Activated naive CD8-positive, alpha-beta T cell (primary cell): ENCODE results near the gene EDN2.

Source experiments
- H3K27ac Mint-ChIP-seq: one replicate; pipeline ENCODE4 v1.8.0; 2021; ENCODE audit warnings: mixed read lengths
- H3K27me3 Mint-ChIP-seq: one replicate; pipeline ENCODE4 v1.8.0; 2021; ENCODE audit warnings: mixed read lengths
- H3K36me3 Mint-ChIP-seq: one replicate; pipeline ENCODE4 v1.8.0; 2021; ENCODE audit warnings: mixed read lengths
- H3K4me1 Mint-ChIP-seq: one replicate; pipeline ENCODE4 v1.8.0; 2021; ENCODE audit warnings: low read depth, mixed read lengths
- H3K4me3 Mint-ChIP-seq: one replicate; pipeline ENCODE4 v1.8.0; 2021; ENCODE audit warnings: mild to moderate bottlenecking, mixed read lengths
- H3K9me3 Mint-ChIP-seq: one replicate; pipeline ENCODE4 v1.8.0; 2021; ENCODE audit warnings: low read depth, mixed read lengths

Gene EDN2

GRCh38 chr1:41456847-41457540 is 27.5 kb downstream of the EDN2 start:
- no peak overlapping the region for H3K27ac Mint-ChIP-seq
- no peaks in the 10 kb centered on the region for H3K27me3 Mint-ChIP-seq
- no peaks in the 10 kb centered on the region for H3K4me1 Mint-ChIP-seq
- no peak overlapping the region for H3K4me3 Mint-ChIP-seq
- H3K36me3 Mint-ChIP-seq, result no peaks in the 10 kb centered on the region
- H3K9me3 Mint-ChIP-seq, result no peaks in the 10 kb centered on the region

DNA sequence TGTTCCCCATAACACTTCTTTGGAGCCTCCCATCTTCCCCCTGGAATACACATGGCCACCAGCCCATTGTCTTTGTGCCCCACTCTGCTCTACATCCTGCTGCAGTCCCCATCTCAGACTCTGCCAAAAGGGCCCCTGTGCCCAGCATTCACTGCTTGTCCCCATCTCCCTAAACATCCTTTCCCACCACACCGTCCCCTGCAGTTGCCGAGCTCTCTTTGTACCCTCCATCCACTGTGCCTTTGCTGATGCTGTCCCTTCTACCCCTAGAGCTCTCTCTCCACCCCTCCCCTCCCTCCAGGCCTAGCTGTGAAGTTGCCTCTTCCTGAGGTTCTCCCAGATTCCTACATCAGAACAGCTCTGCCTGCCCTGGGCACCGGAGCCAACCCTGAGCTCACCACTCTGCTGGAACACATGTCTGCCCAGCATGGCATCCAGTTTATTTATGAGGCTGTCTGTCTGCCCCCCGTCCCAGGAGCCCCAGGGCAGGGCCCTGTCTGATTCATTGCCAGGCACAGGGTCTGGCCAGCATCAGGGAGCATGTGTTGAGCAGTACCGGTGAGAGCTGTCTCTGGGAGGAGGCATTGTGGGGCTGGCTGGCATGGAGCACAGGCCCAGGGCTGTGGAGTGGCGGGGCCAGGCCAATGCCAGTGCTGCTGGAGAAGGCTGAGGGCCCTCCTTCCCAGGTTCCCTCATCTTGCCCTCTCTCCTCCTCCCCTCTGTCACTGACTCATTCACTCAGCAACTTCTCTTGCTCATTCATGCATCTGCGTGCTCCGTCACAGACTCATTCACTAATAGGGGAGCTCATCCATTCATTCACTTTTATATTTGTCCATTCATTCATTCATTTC is 28.8 kb downstream of the EDN2 start:
- no peaks in the 10 kb centered on the region for H3K27me3 Mint-ChIP-seq
- no peak overlapping the region for H3K27ac Mint-ChIP-seq
- no peaks in the 10 kb centered on the region for H3K4me1 Mint-ChIP-seq
- H3K9me3 Mint-ChIP-seq, result no peaks in the 10 kb centered on the region
- H3K36me3 Mint-ChIP-seq, result no peaks in the 10 kb centered on the region
- H3K4me3 Mint-ChIP-seq, result no peak overlapping the region

DNA sequence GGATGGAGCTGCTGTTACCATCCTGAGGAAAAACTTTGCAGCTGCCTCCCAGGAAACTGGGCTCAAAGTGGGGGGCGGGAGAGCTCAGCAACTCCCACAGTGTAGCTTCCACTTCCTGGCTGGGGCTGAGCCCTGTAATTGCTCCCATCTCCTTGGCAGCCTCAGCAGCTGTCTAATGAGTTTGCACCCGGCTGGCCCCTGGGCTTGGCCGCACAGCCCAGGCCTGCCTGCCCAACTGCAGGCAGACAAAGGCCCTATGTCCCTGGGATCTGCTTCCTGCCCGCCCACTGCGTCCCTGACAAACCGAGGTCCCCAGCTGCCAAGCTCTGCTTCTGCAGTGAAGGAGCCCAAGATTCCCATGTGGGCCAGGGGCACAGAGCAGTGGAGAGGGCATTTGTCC is 30.1 kb downstream of the EDN2 start:
- Mint-ChIP-seq H3K27ac (no peak overlapping the region), H3K36me3 (no peaks in the 10 kb centered on the region), H3K4me1 (no peaks in the 10 kb centered on the region), H3K27me3 (no peaks in the 10 kb centered on the region), H3K9me3 (no peaks in the 10 kb centered on the region), H3K4me3 (no peak overlapping the region)

- Mint-ChIP-seq H3K4me3 (no peak overlapping the region), H3K27me3 (no peaks in the 10 kb centered on the region), H3K4me1 (no peaks in the 10 kb centered on the region), H3K9me3 (no peaks in the 10 kb centered on the region), H3K27ac (no peak overlapping the region), H3K36me3 (no peaks in the 10 kb centered on the region)
Observed at GRCh38 chr1:41452704-41453290, 31.7 kb downstream of the EDN2 start.

DNA sequence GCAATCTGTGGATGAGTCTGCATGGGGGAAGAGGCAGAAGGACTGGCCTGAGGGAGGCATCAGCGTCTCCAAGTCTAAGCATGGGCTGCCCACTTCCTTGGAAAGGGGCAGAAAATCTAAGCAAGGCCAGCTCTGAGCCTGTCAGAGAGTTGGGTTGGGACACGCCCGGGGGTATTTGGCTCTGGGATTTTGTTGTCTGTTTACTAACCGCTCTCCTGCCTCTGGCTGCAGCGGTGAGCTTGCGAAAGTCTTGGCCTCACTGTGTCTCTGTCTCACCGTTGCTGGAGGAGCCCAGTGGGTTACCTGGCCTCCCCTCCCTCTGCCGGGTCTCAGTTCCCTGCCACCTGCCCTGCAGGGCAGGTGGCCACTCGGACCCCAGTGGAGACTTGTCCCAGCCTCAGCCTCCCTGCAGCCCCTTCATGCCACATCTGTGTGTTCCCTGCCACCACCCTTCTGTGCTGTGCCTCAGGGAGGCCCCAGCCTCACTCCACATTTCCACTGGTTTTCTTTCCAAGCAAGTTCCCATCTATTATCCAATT is 33.7 kb downstream of the EDN2 start:
- no peaks in the 10 kb centered on the region for H3K36me3 Mint-ChIP-seq
- H3K4me3 Mint-ChIP-seq, result no peak overlapping the region
- H3K9me3 Mint-ChIP-seq, result no peaks in the 10 kb centered on the region
- no peaks in the 10 kb centered on the region for H3K4me1 Mint-ChIP-seq
- no peak overlapping the region for H3K27ac Mint-ChIP-seq
- H3K27me3 Mint-ChIP-seq, result no peaks in the 10 kb centered on the region

- no peaks in the 10 kb centered on the region for H3K27me3 Mint-ChIP-seq
- peaks cover 2% of the 10 kb centered on the region for H3K9me3 Mint-ChIP-seq
- H3K4me3 Mint-ChIP-seq, result no peak overlapping the region
- H3K27ac Mint-ChIP-seq, result no peak overlapping the region
- H3K4me1 Mint-ChIP-seq, result no peaks in the 10 kb centered on the region
- H3K36me3 Mint-ChIP-seq, result no peaks in the 10 kb centered on the region
Observed at GRCh38 chr1:41449326-41449921, 35.1 kb downstream of the EDN2 start.

- Mint-ChIP-seq H3K4me3 (no peak overlapping the region), H3K27me3 (no peaks in the 10 kb centered on the region), H3K36me3 (no peaks in the 10 kb centered on the region)
Observed at GRCh38 chr1:41448821-41449220, 35.7 kb downstream of the EDN2 start.

GRCh38 chr1:41447995-41448770 is 36.3 kb downstream of the EDN2 start:
- H3K4me1 Mint-ChIP-seq, result no peaks in the 10 kb centered on the region
- peaks cover 4% of the 10 kb centered on the region for H3K9me3 Mint-ChIP-seq
- no peak overlapping the region for H3K27ac Mint-ChIP-seq
- H3K4me3 Mint-ChIP-seq, result no peak overlapping the region
- H3K36me3 Mint-ChIP-seq, result no peaks in the 10 kb centered on the region
- no peaks in the 10 kb centered on the region for H3K27me3 Mint-ChIP-seq

More at GRCh38 chr1:41448821-41449220, 35.7 kb downstream of the EDN2 start:
- Mint-ChIP-seq H3K4me1 (no peaks in the 10 kb centered on the region), H3K27ac (no peak overlapping the region), H3K9me3 (peaks cover 4% of the 10 kb centered on the region)

DNA sequence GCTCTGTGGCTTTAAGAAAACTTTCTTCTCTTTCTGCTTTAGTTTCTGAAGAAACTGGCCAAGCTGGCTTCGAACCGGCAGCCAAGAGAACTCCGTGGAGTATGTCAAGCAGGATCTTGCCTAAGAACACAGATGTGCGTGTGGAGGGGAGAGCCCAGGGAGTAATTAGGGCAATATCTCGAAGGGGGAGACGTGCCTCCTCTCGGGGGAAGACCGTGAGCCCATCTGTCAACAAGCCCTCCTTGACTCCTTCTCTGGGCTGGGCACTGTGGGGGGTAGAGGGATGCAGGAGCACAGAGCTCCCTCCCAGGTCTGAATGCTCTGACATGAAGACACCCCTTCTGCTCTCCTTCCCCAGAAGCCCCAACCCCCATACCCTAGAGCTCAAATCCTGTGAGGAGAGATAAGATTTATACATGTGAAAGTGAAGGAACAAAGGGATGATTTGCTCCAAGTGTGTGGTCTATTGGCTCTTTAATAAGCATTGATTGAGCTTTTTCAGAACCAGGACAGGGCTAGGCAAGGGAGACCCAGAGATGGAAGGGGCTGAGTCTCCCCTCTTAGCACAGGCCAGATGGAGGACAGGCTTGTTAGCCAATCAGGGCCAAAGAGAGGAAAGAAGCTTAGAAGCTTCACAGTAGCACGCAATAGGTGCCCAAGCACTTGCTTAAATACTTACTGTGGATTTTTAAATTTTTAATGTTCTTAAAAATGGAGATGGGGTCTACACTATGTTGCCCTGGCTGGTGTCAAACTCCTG is 37.5 kb downstream of the EDN2 start:
- H3K27me3 Mint-ChIP-seq, result no peaks in the 10 kb centered on the region
- peaks cover 4% of the 10 kb centered on the region for H3K9me3 Mint-ChIP-seq
- H3K4me1 Mint-ChIP-seq, result no peaks in the 10 kb centered on the region
- no peaks in the 10 kb centered on the region for H3K36me3 Mint-ChIP-seq
- no peak overlapping the region for H3K27ac Mint-ChIP-seq
- no peak overlapping the region for H3K4me3 Mint-ChIP-seq

DNA sequence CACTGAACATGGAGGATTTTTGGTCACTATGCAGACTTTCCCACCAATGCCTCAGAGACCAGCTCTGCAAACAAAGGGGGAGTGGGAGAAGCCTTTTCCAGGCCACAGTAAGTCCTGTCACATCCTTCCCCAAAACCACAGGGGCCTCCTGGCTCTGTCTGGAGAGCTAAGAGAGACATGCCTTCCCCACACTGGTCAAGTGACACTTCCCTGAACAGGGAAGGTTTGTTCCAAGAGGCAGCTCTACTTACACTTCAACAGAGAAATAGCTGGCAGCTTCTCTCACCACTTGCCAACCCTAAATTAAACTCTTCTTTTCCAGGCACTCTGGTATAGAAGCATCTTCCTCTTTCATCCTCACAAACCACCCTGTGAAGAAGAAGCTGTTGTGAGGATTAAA is 39.7 kb downstream of the EDN2 start:
- H3K4me1 Mint-ChIP-seq, result no peaks in the 10 kb centered on the region
- peaks cover 4% of the 10 kb centered on the region for H3K9me3 Mint-ChIP-seq
- no peak overlapping the region for H3K4me3 Mint-ChIP-seq
- H3K27me3 Mint-ChIP-seq, result no peaks in the 10 kb centered on the region
- H3K27ac Mint-ChIP-seq, result no peak overlapping the region
- H3K36me3 Mint-ChIP-seq, result no peaks in the 10 kb centered on the region

GRCh38 chr1:41444246-41444645 is 40.2 kb downstream of the EDN2 start:
- peaks cover 4% of the 10 kb centered on the region for H3K9me3 Mint-ChIP-seq

GRCh38 chr1:41442697-41443251 is 41.7 kb downstream of the EDN2 start:
- H3K4me1 Mint-ChIP-seq, result no peaks in the 10 kb centered on the region
- no peak overlapping the region for H3K27ac Mint-ChIP-seq

More at GRCh38 chr1:41444246-41444645, 40.2 kb downstream of the EDN2 start:
- no peak overlapping the region for H3K4me3 Mint-ChIP-seq
- H3K27ac Mint-ChIP-seq, result no peak overlapping the region
- H3K4me1 Mint-ChIP-seq, result no peaks in the 10 kb centered on the region
- H3K36me3 Mint-ChIP-seq, result no peaks in the 10 kb centered on the region
- no peaks in the 10 kb centered on the region for H3K27me3 Mint-ChIP-seq

GRCh38 chr1:41440321-41441085 is 44.0 kb downstream of the EDN2 start:
- H3K9me3 Mint-ChIP-seq, result peaks cover 4% of the 10 kb centered on the region
- peaks cover 2% of the 10 kb centered on the region for H3K27me3 Mint-ChIP-seq
- H3K4me3 Mint-ChIP-seq, result no peak overlapping the region
- H3K36me3 Mint-ChIP-seq, result no peaks in the 10 kb centered on the region
- no peak overlapping the region for H3K27ac Mint-ChIP-seq
- no peaks in the 10 kb centered on the region for H3K4me1 Mint-ChIP-seq

More at GRCh38 chr1:41442697-41443251, 41.7 kb downstream of the EDN2 start:
- no peaks in the 10 kb centered on the region for H3K36me3 Mint-ChIP-seq
- no peaks in the 10 kb centered on the region for H3K27me3 Mint-ChIP-seq
- no peak overlapping the region for H3K4me3 Mint-ChIP-seq
- peaks cover 4% of the 10 kb centered on the region for H3K9me3 Mint-ChIP-seq
